Activated CD4-positive, alpha-beta T cell treated with anti-CD3 and anti-CD28 coated beads, Interleukin-2, Interleukin-6, amounts not matched to agents 100 ng/mL and 50 ng/mL, durations not matched to agents 16 hours and 8 hours (primary cell): ENCODE data around the gene COQ10B.
"Not testable (repeated sequence)": the region's sequence is repeated elsewhere in the genome, so short reads cannot be mapped to it uniquely, and the experiment has no call there.

ENCODE experiments used
- DNase-seq: peaks from one replicate; pipeline ENCODE4 v3.0.0-alpha.2; 2020

The COQ10B gene

DNA sequence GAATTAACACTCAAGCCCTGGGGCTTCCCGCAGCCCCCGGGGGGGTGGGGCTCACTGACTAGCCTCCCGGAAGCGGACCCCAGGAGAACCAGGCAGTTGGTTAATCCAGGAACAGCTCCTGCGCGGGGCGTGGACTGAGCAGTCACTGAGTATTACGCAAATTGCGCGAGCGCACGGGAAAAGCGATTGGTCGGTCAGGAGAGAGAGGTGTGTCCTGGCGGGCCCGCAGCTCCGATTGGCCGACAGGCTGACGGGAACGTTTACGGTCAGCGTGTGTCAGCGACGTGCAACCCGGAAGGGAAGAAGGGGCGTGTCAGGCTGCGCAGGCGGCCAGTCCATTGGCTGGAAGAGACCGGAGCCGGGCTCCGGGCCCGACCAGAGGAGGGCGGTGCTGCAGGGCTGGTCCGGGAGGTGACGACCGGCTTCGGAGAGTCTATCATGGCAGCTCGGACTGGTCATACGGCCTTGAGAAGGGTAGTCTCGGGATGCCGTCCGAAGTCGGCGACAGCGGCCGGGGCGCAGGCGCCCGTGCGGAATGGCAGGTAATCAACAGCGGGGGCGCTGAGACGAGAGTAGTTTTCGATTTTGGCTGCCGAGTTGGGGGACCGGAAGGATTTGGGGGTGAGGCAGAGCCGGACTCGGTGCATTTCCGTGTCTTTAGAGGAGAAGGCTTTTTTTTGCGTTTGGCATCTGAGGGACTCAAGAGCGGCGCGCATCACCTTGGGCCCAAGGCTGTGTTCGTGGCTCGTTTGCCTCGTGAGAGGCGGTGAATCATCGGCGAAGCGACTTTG is at the start of gene COQ10B:
Gene COQ10B (plus strand): TSS at position 430 of the 791 bp plus-strand sequence. CDS start 9 bp downstream, at position 439.
- DNase-seq, result peak; percentile 100

DNA sequence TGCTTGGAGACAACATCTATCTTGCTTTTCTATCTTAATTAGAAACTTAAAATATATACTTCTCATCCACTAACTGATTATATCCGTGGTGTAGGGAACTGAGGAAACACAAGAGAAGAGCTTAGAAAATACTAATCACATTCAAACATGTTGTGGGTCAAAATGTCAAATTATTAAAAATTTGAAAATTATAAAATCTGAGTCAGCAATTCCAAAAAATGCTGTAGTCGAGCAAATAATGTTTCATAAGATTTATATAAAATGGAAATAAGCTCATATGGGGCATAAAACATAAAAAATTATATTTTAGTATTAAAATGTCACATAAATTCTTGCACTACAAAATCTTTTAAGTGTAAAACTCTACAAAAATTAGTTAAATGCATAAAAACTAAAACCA is 47.8 kb upstream of the COQ10B start:
- no peak for DNase-seq

- no peak for DNase-seq
These were observed 39.3 kb upstream of the COQ10B start for GRCh38 chr2:197414039-197414438.

GRCh38 chr2:197414515-197414914 is 38.8 kb upstream of the COQ10B start:
- no peak for DNase-seq

DNA sequence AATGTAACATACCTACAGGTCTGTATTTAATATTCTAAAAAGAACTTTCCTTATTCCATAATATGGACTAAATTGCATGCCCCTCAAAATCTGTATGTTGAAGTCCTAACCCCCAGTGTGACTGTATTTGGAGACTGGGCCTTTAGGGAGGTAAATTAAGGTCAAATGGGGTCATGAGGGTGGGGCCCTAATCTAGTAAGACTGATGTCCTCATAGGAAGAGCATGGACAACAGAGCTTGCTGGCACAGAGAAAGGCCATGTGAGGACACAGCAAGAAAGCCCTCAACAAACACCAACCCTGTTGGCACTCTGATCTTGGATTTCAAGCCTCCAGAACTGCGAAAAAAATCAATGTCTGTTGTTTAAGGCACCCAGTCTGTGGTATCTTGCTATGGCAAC is 37.1 kb upstream of the COQ10B start:
- DNase-seq, result no peak

DNA sequence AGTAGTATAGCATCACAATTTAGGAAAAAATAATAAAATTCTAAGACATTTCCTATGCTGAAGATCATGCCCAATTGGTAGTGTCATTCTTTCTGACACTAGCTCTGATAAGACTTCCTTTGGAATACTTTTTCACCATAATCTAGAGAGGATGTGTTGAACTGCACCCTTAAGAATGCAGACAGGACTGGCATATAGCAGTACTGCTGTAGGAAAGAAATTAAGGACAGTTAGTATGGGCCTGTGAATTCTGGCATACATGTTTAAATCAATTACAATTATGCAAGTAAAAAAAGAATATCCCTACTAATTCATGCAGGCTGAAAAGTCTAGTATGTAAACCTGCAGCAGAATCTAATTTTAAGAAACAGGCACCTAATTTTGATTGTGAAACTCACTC is 33.9 kb upstream of the COQ10B start:
- DNase-seq, result no peak

DNA sequence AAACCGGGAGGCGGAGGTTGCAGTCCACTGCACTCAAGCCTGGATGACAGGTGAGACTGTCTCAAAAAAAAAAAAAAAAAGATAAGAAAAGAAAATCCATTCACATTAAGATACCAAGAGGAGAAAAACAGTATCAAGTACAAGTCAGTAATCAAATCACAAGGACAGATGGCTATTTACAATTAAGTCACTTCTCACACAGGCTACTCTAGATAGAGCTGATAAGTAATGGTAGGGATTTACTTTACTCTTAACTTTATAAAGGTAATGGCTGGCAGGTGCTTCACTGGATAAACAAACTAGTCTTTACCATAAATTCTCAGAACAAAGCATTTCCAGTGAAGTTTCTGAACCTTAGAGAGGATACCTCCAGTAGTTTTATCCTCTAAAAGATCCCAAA is 30.0 kb upstream of the COQ10B start:
- DNase-seq, result no peak

GRCh38 chr2:197425550-197425949 is 27.8 kb upstream of the COQ10B start:
- DNase-seq, result no peak

GRCh38 chr2:197426723-197427603 is 26.4 kb upstream of the COQ10B start:
- no peak for DNase-seq

- DNase-seq, result no peak
These were observed 25.4 kb upstream of the COQ10B start for GRCh38 chr2:197427986-197428385.

DNA sequence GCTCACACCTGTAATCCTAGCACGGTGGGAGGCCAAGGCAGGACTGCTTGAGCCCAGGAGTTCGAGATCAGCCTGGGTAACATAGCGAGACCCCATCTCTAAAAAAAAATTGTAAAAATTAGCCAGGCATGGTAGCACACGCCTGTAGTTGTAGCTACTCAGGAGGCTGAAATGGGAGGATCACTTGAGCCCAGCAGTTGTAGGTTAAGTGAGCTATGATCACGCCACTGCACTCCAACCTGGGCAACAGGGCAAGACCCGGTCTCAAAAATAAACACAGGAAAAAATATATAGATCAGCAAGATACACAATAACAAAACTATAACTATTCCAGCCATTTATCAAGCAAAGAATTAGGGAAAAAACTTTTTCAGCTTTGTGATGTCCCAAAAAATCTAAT is 21.5 kb upstream of the COQ10B start:
- no peak for DNase-seq

DNA sequence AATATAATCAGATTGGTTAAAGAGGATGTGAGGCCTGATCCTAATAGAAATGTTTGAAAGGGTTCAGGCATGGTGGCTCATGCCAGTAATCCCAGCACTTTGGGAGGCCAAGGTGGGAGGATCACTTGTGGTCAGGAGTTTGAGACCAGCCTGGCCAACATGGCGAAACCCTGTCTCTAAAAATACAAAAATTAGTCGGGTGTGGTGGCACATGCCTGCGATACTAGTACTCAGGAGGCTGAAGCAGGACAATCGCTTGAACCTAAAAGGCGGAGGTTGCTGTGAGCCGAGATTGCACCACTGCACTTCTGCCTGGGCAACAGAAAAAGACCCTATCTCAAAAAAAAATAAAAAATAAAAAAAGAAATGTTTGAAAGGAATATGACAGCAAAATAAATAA is 20.8 kb upstream of the COQ10B start:
- not testable (repeated sequence) for DNase-seq

GRCh38 chr2:197433780-197434438 is 19.4 kb upstream of the COQ10B start:
- peak; percentile 46 for DNase-seq

GRCh38 chr2:197434541-197435513 is 18.5 kb upstream of the COQ10B start, which contains the start of gene SF3B1:
TSS of gene SF3B1 (minus strand) at chr2:197435028. CDS start at chr2:197434999, 29 bp downstream.
- peak; percentile 99 for DNase-seq

DNA sequence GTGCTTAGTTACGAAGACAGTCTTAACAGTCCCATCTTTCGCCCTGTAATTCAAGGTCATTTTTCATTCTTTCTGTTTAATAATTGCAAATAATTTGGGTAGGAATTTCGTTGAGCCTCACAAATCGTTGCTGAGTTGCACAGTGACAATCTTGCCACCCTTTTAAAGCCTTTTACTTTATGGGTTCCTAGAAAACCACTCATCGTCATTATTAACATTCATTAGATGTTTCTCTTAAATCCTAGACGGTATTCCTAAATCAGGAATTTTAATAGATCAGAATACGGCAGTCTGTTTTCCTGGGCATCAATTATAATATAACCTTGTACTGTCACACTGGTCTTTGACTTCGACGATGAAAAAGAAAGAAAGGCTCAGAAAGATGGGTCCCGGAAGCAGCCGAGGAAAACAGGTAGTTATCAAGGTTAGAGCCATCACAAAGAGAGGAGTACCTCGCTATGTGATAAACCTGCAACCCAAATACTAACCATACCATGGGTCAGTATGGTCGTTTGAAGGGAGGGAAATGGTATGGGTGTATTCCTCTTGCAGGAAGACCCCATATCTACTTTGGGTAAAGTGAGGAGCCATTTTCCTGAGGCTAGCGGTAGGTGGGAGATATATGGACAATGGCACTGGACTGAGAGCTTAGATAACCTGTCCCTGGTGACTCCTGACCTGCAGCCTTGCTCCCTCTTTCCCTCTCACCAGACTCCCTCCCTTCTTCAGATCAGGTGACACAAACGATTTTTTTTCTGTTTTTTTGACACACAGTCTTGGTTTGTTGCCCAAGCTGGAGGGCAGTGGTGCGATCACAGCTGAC is 17.5 kb upstream of the COQ10B start:
- peak; percentile 15 for DNase-seq

DNA sequence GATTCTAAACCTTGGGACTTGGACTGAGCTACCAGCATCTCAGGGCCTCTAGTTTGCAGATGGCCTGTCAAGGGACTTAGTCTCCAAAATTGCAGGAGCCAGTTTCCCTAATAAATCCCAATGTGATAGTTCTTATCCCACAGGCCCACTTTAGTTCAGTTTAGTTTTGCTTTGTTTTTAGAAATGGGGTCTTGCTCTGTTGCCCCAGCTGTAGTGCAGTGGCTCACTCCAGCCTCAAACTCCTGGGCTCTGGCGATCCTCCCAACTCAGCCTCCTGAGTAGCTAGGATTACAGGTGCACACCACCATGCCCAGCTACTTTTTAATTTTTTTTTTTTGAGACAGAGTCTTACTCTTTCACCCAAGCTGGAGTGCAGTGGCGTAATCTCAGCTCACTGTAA is 16.0 kb upstream of the COQ10B start:
- no peak for DNase-seq

DNA sequence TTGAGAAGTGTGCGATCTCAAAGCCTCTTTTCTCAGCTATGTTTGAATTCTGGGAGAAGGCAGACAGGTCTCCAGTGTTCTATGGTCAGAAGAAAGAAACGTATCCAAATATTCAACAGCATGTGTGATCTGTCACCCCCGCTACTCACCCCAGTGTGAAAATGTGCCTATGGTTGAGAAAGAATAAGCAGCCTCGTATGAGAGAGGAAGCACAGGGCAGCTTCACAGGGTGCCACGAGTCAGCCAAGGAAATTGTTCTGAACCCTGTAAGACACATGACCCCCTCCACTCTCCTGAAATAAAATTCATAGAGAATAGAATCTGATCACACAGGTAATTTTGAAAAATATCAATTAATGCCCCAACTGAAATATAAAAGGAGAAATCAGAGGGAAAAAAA is 10.5 kb upstream of the COQ10B start:
- no peak for DNase-seq

- DNase-seq, result no peak
These were observed 7.6 kb upstream of the COQ10B start for GRCh38 chr2:197445746-197446145.

DNA sequence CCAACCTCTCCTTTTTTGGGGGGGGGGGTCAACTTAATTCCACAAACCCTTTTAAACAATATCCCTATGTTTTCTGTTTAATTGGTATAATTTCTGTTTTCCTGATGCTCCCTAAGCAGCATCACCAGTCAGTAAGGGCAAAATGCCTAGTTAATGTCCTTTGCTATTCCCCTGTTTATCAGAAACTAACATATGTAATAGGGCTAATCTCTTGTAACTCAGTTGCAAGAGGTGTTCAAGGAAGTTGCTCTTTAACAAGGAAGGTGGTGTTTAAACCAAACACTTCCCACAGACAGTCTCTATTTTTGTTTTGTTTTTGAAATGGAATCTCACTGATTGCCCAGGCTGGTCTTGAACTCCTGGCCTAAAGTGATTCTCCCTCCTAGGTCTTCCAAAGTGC is 6.5 kb upstream of the COQ10B start:
- no peak for DNase-seq

GRCh38 chr2:197450465-197450864 is 2.9 kb upstream of the COQ10B start:
- no peak for DNase-seq

DNA sequence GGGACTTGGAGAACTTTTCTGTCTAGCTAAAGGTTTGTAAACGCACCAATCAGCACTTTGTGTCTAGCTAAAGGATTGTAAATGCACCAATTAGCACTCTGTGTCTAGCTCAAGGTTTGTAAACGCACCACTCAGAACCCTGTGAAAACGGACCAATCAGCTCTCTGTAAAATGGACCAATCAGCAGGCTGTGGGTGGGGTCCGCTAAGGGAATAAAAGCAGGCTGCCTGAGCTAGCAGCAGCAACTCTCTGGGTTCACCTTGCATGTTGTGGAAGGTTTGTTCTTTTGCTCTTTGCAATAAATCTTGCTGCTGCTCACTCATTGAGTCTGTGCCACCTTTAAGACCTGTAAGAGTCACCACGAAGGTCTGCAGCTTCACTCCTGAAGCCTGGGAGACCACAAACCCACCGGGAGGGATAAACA is 2.4 kb upstream of the COQ10B start:
- not testable (repeated sequence) for DNase-seq
